ENCODE measurements around the gene CCDC116.
"Not testable (repeated sequence)": the region's sequence is repeated elsewhere in the genome, so short reads cannot be mapped to it uniquely, and the experiment has no call there.

CCDC116 gene

DNA sequence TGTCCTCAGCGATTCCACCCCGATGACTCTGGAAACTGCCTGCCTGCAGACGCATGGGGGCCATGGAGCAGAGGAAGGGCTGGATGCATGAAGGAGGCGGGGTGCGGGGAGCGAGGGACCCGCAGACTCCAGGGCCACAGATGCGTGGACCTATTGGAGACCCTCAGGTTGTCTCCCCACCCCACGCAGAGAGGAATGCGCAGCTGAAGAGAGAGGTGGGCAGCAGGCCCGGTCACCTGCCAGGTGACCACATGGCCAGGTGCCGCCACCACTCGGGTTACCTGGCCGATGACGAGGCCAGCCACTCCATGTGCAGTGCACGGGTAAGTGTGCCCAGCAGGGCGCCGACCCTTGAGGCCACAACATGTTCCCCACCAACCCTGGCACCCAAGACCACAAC, 371 bp downstream of the CCDC116 start:
- DNase-seq = no peak

DNA sequence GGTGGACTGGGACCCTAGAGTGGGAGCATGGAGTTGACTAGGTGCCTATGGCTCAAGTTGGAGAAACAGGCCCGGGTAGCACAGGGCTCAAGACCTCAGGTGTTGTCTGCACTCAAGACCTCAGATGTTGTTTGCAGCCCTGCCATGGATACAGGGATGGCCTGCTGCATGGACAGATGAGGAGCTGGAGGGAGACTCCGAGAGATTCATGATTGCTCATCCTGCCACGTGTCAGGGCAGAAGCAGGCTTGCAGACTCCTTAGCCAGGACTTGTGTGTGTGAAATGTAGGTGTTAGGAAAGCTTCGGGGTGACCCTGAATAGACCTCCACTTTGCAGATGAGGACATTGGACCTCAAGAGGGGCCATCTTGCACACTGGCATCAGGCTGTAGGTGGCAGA, 921 bp downstream of the CCDC116 start:
- DNase-seq = no peak

DNA sequence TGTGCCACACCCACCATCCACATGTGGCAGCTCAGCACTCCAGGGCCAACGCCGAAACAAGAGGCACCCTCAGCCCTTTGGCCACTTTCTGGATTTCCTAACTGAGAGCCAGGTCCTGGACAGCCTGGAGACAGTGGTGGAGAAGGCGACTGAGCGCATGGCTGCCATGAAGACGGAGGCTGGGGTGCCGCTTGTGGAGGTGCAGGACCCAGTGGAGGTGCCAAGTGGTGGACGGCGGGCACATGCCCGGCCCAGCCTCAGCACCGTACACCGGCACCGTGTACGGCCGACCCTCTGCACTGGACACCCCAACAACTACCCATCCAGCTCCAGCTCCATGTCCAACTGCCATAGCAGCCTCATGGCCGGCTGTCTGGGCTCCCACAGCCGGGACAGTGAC, 1.5 kb downstream of the CCDC116 start:
- DNase-seq = no peak

DNA sequence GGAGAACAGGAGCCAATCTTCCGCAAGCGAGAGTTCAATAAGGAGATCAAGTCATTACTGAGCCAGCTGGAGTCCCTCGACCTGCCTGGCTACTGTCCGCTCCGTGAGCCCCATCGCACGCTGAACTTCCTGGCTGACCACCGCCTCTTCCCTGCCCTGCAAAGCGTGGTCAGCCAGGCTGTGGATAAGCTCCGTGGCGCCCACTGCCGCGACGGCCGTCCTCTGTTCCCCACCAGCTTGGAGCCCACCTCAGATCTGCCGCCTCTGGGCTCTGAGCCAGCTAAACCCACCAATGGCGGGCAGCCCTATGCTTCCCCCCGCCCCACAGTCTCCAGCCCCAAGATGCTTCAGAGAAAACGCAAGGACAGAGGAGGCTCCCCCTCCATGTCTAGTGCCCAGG, 2.3 kb downstream of the CCDC116 start:
- no peak for DNase-seq

DNA sequence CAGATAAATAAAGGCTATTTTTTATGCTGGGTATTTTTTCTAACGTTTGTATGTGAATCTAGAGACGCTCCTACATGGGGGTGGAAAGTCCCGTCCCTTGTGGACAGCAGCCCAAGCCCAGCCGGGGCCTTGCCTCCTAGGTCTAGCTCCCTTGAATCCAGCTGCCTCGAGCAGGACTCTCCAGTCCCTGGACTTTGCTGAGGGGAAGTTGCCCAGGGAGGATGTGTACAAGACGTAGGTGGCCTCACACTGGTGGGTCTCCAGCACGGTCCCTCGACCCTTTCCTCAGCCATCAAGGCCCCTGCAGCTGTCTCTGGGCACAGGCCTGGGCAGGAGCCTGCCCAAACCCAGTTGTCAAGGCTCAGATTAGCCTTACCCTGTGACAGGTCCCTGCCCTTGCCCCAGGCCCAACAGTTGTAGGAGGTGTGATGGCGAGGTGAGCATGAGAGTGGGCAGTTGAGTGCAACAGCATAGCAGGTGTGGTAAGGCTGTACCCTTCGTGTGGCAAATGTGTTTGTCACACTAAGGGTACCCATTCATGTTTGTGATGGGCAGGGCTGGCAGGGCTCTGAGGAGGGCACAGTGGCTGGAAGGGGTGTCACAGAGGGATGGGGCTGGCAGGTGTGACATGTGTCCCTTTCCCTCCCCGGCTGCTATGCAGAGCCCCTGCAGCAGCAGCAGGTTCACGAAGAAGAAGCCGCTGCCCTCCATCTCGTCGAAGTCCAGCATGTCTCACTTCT, 3.4 kb downstream of the CCDC116 start:
- no peak for DNase-seq

DNA sequence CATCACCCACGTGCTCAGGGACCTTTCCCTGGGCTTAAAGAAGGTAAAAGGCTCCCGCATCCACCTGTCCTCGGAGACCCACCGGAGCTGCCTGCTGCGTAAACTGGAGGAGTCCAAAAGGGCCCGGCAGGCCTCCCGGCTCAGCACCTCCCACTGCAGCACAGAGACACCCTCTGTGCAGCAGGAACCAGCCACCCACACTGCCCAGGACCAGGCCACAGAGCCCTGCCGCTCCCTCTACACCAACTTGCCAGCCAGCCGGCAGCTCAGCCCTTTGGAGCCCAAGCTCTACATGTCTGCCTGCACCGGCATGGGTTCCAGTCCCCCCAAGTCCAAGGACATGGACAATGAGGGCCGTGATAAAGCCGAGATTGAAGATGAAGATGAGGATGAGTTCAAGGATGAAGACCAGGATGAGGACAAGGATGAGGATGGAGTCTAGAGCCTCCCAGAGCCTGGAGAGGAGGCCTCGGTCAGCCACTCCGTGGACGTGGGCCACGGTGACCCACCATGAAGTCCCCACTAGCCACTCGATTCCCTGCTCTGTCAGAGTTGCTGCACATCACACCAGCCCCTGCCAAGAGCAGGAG, 4.2 kb downstream of the CCDC116 start:
- no peak for DNase-seq

DNA sequence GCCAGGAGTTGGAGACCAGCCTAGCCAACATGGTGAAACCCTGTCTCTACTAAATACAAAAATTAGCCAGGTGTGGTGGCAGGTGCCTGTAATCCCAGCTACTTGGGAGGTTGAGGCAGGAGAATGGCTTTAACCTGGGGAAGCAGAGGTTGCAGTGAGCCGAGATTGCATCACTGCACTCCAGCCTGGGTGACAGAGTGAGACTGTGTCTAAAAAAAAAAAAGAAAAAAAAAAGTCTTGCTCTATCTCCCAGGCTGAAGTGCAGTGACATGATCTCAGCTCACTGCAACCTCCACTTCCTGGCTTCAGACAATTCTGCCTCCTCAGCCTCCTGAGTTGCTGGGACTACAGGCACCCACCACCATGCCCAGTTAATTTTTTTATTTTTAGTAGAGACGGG, 4.9 kb downstream of the CCDC116 start:
- DNase-seq = not testable (repeated sequence)

DNA sequence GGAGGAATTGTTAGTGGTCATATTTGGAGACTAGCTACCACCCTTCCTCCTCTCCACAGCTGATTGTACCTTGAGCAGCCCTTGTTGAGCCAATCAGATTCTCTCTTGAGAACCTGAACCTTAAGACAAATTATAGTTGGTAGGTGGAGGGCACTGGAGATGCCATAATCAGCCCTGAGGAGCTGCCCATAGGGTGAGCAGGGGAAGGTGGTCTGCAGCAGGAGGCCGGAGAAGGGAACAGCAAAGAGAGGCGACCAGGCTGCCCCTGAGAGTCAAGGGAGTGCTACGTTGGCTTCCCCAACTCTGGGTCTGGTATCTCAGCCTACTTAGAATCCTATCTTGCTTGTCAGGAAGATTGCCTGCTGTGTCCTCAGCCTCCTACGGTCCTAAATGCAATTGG, 6.8 kb downstream of the CCDC116 start:
- DNase-seq = no peak

DNA sequence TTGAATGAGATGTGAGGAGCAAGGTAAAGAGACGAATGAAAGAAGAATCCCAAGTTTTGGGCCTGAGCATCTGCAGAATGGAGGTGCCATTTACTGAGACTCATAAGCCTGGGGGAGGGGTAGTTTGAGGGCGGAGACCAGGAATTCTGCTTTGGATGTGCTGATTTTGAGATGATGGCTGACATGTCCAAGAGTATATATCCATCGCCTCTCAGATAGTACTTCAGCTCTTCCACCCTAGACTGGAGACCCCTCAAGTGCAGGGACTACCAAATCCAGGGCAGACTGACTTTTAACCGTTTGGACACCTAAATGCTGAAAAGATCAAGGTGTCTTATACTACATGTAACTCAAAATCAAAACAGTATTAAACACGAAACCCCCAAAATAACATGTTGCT, 8.2 kb downstream of the CCDC116 start:
- DNase-seq = no peak

DNA sequence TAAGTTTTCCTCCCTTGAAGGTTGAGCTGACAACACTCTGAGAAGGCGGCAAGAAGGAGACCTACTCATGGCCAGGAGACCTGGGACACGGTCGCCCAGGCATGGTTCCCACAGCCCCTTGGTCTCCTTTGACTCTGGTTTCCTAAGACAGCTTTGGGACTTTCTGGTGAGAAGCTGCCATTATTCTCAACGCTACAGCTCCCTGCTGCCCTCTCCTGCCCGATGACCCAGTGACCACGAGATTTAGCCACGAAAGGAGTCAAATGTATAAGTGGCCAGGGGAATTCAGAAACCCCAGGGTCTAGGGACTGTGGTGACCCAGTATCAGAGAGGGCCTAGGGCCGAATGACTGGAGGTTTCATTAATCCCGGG, 8.8 kb downstream of the CCDC116 start:
- peak in 1 of 2 experiments; percentile 42 for DNase-seq

DNA sequence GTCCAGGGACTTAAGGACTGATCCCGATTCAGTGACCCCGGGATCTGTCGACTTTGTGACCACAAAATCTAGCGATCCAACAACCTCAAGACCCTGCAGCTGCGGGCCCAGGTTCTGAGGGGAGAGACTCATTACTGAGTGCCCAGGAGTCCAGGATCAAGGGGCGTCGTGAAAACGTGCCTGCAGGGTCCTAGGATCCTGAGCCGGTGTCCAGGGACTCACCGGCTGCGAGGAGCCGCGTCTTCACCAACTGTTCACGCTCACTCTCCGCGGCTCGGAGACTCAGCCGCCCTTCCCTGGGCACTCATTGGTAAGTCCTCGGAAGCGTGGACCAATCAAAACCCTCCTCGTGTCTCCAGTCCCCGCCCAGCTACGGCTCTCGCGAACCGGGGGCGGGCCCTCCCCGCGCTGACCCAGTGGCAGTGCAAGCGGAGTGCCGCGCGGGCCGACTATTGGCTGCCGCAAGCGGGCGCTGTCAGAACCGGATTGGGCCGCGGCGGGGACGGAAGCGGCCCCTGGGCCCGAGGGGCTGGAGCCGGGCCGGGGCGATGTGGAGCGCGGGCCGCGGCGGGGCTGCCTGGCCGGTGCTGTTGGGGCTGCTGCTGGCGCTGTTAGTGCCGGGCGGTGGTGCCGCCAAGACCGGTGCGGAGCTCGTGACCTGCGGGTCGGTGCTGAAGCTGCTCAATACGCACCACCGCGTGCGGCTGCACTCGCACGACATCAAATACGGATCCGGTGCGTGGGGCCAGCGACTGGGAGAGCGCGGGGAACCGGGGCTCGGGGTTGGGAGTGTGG, 9.4 kb downstream of the CCDC116 start, which contains the start of gene SDF2L1:
Gene SDF2L1, plus strand, starts transcription at position 514 of the 795 bp plus-strand sequence. Its CDS starts 35 bp downstream, at position 549.
- peak; percentile 93 to 98 for DNase-seq

DNA sequence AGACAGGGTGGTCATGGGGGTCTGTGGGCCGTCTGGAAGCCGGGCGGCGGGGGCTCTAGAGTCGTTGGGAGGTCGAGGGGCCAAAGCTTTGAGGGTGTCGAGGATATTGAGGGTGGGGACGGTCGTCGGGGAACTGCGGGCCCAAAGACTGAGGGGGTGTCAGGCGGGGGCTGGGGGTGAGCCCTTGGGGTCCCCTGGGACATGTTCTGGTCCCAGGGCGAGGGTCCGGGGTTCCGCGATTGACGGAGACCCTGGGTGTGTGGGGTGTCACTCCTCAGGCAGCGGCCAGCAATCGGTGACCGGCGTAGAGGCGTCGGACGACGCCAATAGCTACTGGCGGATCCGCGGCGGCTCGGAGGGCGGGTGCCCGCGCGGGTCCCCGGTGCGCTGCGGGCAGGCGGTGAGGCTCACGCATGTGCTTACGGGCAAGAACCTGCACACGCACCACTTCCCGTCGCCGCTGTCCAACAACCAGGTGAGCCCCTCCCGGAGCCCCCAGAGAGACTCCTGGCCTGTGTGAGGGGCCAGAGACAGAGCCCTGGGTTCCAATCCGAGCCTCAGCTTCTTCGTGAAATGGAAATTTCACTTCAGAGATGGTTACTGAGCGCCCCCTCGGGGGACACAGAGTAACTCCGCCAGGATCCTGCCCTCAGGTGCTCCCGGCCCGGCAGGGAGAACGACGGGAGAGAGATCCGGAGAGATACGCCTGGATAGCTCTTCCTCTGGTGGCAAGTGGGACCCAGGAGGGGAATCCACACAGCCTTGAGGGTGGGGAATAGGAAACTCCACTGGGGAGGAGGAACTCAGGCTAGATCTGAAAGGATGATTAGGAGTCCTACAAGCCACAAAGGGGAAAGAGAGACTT, 10.3 kb downstream of the CCDC116 start:
- DNase-seq = peak; percentile 45 to 85

DNA sequence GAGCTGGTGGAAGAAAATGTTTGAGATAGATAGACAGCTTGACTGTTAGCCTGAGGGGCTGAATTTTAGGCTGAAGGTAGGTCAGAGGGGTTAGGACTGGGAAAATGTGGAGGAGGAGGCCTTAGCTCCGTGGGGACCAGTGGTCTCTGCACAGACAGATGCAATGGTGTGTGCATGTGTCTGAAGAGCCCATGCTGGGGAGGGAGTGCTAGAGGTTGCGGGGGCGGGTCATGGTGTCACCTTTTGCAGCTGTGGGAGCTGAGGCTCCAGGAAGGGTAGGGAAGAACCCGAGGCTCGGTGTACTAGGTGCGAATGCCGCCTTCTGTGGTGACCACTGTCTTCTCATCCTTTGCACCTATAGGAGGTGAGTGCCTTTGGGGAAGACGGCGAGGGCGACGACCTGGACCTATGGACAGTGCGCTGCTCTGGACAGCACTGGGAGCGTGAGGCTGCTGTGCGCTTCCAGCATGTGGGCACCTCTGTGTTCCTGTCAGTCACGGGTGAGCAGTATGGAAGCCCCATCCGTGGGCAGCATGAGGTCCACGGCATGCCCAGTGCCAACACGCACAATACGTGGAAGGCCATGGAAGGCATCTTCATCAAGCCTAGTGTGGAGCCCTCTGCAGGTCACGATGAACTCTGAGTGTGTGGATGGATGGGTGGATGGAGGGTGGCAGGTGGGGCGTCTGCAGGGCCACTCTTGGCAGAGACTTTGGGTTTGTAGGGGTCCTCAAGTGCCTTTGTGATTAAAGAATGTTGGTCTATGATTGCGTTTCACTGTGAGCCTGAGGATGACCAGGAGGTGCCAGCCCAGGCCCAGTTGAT, 11.2 kb downstream of the CCDC116 start:
- DNase-seq = peak in 1 of 2 experiments; percentile 18

DNA sequence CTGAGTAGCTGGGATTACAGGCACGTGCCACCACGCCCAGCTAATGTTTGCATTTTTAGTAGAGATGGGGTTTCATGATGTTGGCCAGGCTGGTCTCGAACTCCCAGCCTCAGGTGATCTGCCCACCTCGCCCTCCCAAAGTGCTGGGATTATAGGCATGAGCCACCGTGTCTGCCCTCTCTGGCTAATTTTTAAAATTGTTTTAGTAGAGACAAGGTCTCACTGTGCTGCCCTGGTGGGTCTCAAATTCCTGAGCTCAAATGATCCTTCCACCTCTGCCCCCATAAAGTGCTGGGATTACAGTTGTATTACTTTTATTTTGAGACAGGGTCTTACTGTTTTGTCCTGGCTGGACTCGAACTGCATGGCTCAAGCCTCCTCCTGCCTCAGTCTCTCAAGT, 13.0 kb downstream of the CCDC116 start:
- DNase-seq = not testable (repeated sequence)

DNA sequence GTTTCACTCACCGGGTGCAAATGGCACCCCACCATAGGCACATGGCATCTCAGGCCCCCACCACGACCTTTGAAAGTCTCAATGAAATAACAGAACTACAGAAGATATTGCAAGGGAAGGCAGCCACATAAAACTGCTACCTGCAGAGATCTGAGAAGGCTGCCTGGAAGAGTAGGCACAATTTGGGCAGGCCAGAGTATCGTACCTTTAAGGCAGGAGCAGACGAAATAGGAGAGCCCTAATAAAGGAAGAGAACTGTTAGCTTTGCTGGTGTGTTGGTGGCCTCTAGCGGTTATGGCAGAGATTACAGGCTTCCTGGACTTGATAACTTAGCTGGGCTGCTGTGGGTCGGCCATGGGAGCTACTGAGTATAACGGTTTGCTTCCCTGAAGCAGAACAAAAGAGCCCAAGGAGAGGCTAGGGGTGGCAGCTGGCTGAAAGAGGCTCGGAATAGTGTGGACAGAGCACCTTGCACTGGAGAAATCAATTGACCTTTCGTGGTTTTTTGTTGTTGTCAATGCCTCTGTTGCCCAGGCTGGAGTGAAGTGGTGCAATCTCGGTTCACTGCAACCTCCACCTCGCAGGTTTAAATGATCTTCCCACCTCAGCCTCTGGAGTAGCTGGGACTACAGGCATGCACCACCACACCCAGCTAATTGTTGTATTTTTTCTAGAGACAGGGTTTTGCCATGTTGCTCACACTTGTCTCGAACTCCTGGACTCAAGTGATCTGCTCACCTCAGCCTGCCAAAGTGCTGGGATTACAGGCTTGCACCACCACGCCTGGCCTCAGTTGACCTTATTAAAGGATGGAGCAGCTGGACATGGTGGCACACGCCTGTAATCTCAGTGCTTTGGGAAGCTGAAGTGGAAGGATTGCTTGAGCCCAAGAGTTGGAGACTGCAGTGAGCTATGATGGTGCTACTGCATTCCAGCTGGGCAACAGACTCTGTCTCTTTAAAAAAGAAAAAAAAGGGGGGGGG, 14.3 kb downstream of the CCDC116 start:
- peak; percentile 11 to 73 for DNase-seq

DNA sequence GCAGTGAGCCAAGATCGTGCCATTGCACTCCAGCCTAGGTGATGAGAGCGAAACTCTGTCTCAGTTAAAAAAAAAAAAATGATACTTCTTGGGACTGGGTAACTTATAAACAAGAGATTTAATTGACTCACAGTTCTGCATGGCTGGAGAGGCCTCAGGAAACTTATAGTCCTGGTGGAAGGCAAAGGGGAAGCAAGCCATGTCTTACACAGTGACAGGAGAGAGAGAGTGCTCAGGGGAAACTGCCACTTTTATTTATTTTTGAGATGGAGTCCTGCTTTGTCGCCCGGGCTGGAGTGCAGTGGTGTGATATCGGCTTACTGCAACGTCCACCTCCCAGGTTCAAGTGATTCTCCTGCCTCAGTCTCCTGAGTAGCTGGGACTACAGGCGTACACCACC, 17.7 kb downstream of the CCDC116 start:
- DNase-seq = no peak

DNA sequence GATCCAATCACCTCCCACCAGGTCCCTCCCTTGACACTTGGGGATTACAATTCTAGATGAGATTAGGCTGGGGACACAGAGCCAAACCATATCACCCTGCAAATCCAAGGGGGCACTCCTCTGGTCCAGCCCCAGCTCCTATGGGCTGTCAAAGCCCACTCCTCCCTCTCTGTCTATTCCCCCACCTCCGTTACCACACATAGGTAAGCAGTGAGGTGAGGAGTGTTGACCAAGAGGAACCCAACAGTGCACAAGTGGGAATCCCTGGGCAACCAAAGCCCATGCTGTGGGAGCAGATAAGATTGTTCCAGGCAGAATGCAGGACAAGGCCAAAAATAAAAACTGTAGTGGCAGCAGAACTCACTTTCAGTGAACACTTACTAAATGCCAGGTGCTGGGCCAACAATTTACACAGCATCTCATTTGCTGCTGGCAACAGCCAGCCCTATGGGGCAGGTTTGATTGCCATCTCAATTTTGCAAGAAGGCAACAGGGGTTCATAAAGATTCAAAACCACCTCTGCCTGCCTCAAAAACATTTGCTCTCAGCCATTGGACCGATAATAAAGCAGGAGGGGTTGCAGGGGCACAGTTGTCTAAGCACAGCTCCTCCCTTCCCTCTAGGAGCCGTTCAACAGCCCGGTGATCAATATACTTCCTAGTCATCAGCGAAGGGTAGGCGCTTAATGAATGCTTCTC, 18.4 kb downstream of the CCDC116 start:
- DNase-seq = peak in 1 of 2 experiments; percentile 17

DNA sequence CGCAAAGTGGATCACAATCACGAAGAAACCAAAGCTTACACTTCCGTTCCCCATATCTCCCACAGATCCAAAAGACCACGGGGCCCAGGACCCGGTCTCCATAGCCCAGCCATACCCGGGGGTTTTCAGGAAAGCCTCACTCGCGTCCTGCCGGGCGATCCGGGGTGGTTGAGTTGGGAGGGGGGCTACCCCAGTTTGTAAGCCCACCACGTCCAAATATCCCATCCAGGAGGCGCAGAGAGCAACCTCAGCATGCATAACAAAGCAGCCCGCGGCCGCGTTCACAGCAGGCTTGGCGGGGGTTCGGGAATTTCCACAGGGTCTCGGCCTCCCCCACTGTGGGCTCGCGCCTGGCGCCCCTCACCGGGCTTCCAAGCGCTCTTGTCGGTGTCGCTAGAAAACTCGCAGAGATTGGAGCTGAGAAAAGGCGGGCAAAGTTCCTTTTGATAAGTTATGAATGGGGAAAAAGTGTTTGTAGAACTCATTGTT, 19.0 kb downstream of the CCDC116 start:
- no peak for DNase-seq

DNA sequence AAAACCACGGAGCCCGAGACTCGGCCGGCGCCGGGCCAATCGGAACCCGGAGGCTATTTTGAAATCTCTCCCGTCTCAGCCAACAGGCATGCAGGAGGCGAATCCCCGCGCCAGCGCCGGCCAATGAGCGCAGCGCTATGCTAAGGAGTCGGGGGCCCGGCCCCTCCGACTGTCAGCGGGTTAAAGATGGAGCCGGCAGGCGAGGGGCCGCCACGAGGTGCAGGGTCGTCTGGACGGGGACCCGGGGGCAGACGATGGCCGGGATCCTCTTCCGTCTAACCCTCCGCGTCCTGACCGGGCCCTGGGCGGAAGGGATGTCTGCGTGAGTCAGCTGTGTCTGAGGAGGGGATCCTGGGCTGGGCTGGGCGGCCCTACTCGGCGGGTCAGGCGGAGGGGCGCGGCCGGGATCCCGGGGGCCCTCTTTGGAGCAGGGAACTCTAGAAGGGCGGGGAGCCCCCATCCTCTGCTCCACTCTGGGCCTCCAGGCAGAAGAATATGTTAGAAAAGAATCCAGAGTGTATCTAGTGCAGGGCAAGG, 19.5 kb downstream of the CCDC116 start:
- DNase-seq = peak; percentile 60 to 91

Data from NCI-H526 (cell line).